Natural killer cell (primary cell): Measurements from ENCODE around the gene SRSF3. TPM values are rescaled to one million over a fixed set of nuclear protein-coding genes. Genes with fewer than 3 reads are reported as not detected.
A peak's percentile ranks its signal among the peaks of the same experiment; 100 is the strongest.

ENCODE experiments used
- ATAC-seq, 3 donors: fragments of 150-1000 bp in 2 of 3; fragments of 200-7000 bp in 1 of 3; cut with Tn5 transposase; 1 replicate in 1 of 3; 2 replicates in 2 of 3; pipeline ENCODE4 v1.10.0; 2021; ENCODE audit warnings: mild to moderate bottlenecking in 2 of 3, moderate library complexity in 2 of 3
- DNase-seq, 2 donors: peaks; one replicate each; pipeline versions ENCODE4 v3.0.0 to v3.0.0-alpha.2; 2013 to 2021; ENCODE audit warnings: mixed read lengths in 1 of 2
- H3K27ac ChIP-seq: one replicate; pipeline ENCODE4 v1.5.1; 2013; ENCODE audit warnings: mild to moderate bottlenecking, low read length
- H3K27me3 ChIP-seq: one replicate; pipeline ENCODE4 v1.6.1; 2013; ENCODE audit warnings: low read length; ENCODE audit not compliant: control insufficient read depth, insufficient read depth
- H3K36me3 ChIP-seq: one replicate; pipeline ENCODE4 v1.6.1; 2013; ENCODE audit warnings: low read length; ENCODE audit not compliant: control insufficient read depth, insufficient read depth
- H3K4me1 ChIP-seq: one replicate; pipeline ENCODE4 v1.6.1; 2013; ENCODE audit warnings: low read length; ENCODE audit not compliant: control insufficient read depth, insufficient read depth
- H3K4me3 ChIP-seq: one replicate; pipeline ENCODE4 v1.5.1; 2013; ENCODE audit warnings: low read length
- H3K9me3 ChIP-seq: one replicate; pipeline ENCODE4 v1.6.1; 2013; ENCODE audit warnings: low read length; ENCODE audit not compliant: control insufficient read depth, insufficient read depth
- H3K27ac Mint-ChIP-seq, 2 donors: one replicate each; pipeline ENCODE4 v1.8.0; 2022; ENCODE audit warnings: mild to moderate bottlenecking in 2 of 2, mixed read lengths in 2 of 2, moderate library complexity in 1 of 2
- H3K27me3 Mint-ChIP-seq, 2 donors: one replicate each; pipeline ENCODE4 v1.8.0; 2022; ENCODE audit warnings: low read depth in 2 of 2, mixed read lengths in 2 of 2
- H3K36me3 Mint-ChIP-seq: one replicate; pipeline ENCODE4 v1.8.0; 2022; ENCODE audit warnings: mixed read lengths
- H3K4me1 Mint-ChIP-seq, 2 donors: one replicate each; pipeline ENCODE4 v1.8.0; 2022; ENCODE audit warnings: mixed read lengths in 2 of 2
- H3K4me3 Mint-ChIP-seq: one replicate; pipeline ENCODE4 v1.8.0; 2022; ENCODE audit warnings: mild to moderate bottlenecking, moderate library complexity, mixed read lengths
- H3K9me3 Mint-ChIP-seq, 2 donors: one replicate each; pipeline ENCODE4 v1.8.0; 2022; ENCODE audit warnings: mixed read lengths in 2 of 2
- CTCF ChIP-seq: fragments of 200-600 bp; IDR thresholded peaks from one replicate; pipeline ENCODE4 v1.8.0; 2022; ENCODE audit warnings: antibody characterized with exemption
- WGBS: methylation state at CpG from one replicate; pipeline ENCODE4 v1.1.7; 2013; ENCODE audit warnings: missing lambda C conversion rate; ENCODE audit not compliant: insufficient coverage; 5-methylcytosine and 5-hydroxymethylcytosine counted together
- intact Hi-C: fragments of 100-400 bp; cut with micrococcal nuclease; formaldehyde crosslinking; loops from one replicate; pipeline ENCODE4 v1.14.2; 2022
- total RNA-seq, 4 donors: library from RNA; stranded (reverse); fragments of 120-200 nt in 1 of 4; gene quantifications; one replicate each; pipeline versions ENCODE4 v1.2.3 to v1.2.4, GENCODE V29; 2013 to 2022

The SRSF3 gene
- total RNA-seq, 3 donors from 2014 or later (not counting 1 experiment from before 2014, with no cell fraction given) = 445 to 526 (median 447) TPM

- WGBS = 89% methylated on average over 3 of the region's 3 CpGs
- no peak overlapping the region for H3K4me3 ChIP-seq
- Mint-ChIP-seq H3K9me3 (no peaks in the 10 kb centered on the region), H3K36me3 (no peaks in the 10 kb centered on the region), H3K4me3 (no peak overlapping the region), H3K27ac (no peak overlapping the region), H3K4me1 (no peaks in the 10 kb centered on the region), H3K27me3 (no peaks in the 10 kb centered on the region)
- no peak overlapping the region for H3K27ac ChIP-seq
- ATAC-seq (no peak), DNase-seq (no peak)
- H3K27me3 ChIP-seq = no peaks in the 10 kb centered on the region
- H3K4me1 ChIP-seq = no peaks in the 10 kb centered on the region
- no peaks in the 10 kb centered on the region for H3K9me3 ChIP-seq
- no peak for TF ChIP-seq CTCF
- no peaks in the 10 kb centered on the region for H3K36me3 ChIP-seq
- intact Hi-C loops = no loop called here
These were observed 44.4 kb downstream of the SRSF3 start for GRCh38 chr6:36638579-36638978.

GRCh38 chr6:36639171-36639808 lies 45.1 kb downstream of the SRSF3 start:
- Mint-ChIP-seq H3K36me3 (no peaks in the 10 kb centered on the region), H3K27ac (no peak overlapping the region), H3K4me1 (no peaks in the 10 kb centered on the region), H3K27me3 (no peaks in the 10 kb centered on the region), H3K4me3 (no peak overlapping the region), H3K9me3 (no peaks in the 10 kb centered on the region)
- no peaks in the 10 kb centered on the region for H3K36me3 ChIP-seq
- H3K4me1 ChIP-seq = no peaks in the 10 kb centered on the region
- intact Hi-C loops = no loop called here
- no peaks in the 10 kb centered on the region for H3K27me3 ChIP-seq
- no peak for TF ChIP-seq CTCF
- ATAC-seq = no peak
- DNase-seq = peak in 1 of 2 donors; percentile 42
- WGBS = 78% methylated on average over 11 of the region's 11 CpGs
- no peaks in the 10 kb centered on the region for H3K9me3 ChIP-seq
- no peak overlapping the region for H3K27ac ChIP-seq
- no peak overlapping the region for H3K4me3 ChIP-seq

DNA sequence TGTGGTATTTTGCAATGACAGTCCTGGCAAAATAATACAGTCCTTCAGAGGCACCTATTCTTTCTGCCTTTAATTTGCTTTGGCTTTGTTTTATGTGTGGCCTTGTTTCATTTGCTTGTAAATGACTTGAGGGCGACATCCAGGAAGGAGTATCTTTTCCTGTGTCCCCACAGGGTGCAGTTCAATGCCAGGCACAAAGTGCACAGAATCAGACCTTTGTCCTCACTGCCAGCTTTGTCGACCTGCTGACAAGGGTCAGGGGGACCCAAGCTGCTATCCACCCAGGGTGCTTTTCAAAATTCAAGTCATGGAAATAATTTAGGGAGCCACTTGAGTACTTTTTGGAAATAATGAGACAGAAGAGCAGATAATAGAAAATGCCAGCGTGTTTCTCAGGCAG lies 47.4 kb downstream of the SRSF3 start:
- Histone ChIP-seq H3K9me3 (no peaks in the 10 kb centered on the region), H3K27me3 (no peaks in the 10 kb centered on the region), H3K4me1 (no peaks in the 10 kb centered on the region), H3K4me3 (no peak overlapping the region), H3K36me3 (no peaks in the 10 kb centered on the region), H3K27ac (no peak overlapping the region)
- Mint-ChIP-seq H3K9me3 (no peaks in the 10 kb centered on the region), H3K36me3 (no peaks in the 10 kb centered on the region), H3K4me1 (no peaks in the 10 kb centered on the region), H3K27ac (no peak overlapping the region), H3K4me3 (no peak overlapping the region), H3K27me3 (no peaks in the 10 kb centered on the region)
- 86% methylated on average over 2 of the region's 3 CpGs for WGBS
- no peak for TF ChIP-seq CTCF
- no peak for DNase-seq
- intact Hi-C loops = no loop called here
- no peak for ATAC-seq
